ENCODE results near the gene CFAP92.
A peak's percentile ranks its signal among the peaks of the same experiment; 100 is the strongest.

CFAP92 gene

DNA sequence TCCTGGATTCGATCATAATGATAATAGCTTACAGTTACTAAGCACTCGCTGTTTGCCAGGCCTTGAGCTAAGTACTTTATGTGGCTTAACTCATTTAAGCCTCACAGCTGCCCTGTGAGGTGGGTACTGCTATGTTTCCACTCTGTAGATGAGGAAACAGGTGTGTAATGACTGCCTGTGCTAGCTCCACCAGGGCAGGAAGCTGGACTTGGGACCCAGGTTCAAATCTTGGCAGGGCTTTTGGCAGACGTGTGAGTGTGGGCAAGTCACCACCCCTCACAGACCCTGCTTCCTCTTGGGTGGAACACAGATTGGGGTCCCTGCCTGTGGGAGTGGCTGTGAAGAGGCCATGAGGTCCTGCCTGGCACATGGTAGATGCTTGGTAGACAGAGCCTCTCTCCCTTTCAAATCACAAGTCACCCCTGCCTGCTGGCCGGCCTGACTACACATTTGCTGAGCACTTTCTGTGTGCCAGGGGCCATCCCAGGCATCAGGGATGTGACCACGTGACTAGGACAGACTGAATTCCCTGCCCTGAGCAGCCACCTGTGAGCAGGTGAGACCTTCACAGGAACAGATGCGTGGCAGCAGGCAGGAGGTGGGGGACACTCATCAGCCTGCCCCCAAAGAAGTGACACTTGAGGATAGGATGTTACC is 10.9 kb upstream of the CFAP92 start:
- DNase-seq: no peak

DNA sequence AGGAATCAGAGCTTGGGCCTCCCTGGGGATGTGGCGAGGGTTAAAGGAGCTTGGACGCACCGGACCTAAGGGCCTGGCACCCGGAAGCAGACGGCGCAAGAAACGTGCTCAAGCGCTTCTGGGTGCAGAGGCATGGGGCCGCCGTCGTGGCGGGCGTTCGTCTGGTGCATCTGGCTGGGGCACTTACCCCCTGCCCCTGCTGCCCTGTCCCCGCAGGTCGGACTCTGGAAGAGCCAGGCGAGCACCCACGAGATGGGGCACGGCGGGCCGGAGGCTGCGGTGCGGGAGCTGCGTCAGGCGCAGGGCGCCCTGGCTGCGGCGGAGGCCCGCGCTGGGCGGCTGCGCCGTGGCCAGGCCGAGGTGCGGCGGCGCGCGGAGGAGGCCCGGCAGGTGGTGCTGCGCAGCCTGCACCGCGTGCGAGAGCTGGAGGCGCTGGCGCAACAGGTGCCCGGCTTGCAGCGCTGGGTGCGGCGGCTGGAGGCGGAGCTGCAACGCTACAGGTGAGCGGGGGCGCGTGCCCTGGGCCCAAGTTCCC is 9.8 kb upstream of the CFAP92 start:
- DNase-seq: peak; percentile 68

DNA sequence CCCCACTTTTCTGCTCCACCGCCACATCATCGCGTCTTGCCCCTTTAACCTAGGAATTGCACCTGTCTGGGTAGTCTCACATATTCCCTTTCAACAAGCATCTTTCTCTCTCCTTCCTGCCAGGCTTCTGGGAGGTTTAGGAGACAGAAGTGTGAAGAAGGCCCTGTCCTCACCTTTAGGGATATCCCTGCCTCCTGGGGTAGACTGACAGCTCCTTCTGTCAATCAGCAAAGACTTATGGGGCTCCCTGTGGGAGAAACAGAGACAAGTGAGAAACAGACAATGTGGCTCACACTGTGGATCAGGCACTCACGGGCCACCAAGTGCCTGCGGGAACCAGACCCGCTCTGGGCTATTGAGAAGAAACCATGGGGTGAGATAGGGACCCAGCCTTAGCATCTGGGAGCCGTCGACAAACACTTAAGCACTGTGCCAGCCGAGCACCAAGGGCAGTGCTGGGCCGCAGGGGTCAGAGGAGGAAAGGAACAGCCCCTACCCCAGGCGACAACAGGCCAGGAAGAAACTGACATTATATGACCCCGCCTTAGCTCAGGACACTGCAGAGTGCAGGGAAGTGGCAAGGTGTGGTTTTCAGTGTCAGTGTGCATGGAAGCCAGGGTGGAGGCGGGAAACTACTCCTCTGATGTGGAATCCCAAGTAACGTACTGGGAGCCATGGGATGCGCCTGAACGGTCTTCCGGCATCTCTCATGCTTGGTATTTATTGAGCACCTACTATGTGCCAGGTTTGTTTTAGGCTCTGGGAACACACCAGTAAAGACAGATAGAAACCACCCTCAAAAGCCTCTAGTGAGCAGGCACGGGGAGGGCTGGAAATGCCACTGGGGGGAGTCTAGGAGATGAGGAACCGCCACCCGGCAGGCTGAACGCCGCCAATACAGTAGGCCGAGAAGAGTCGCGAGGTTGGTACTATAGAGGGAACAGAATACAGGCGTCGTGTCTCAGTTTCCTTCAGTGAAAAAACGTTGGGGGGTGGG is 9.0 kb upstream of the CFAP92 start:
- DNase-seq: no peak

DNA sequence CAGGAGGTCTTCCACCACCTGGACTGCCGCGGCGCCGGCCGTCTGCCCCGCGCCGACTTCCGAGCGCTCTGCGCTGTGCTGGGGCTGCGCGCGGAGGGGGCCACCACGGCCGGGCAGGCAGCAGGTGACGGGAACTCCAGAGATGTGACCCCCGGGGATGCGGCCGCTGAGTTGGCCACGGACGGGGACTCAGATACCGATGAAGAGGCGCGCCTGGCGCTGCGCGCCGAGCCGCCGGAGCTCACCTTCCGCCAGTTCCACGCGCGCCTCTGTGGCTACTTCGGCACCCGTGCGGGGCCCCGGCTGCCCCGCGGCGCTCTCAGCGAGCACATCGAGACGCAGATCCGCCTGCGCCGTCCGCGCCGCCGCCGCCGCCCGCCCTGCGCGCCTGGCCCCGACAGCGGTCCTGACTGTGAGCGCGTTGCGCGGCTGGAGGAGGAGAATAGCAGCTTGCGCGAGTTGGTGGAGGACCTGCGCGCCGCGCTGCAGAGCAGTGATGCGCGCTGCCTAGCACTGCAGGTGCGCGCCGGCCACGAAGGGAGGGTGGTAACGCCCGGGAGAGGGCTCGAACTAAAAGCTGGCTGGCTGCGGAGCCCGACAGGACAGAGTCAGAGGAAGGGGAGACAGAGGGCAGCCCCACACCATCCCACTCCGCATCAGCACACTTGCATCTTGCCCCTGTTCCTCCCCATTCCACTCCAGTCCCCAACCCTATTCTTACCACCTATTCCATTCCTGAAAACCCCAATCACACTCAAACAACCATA is 8.1 kb upstream of the CFAP92 start:
- DNase-seq: no peak

DNA sequence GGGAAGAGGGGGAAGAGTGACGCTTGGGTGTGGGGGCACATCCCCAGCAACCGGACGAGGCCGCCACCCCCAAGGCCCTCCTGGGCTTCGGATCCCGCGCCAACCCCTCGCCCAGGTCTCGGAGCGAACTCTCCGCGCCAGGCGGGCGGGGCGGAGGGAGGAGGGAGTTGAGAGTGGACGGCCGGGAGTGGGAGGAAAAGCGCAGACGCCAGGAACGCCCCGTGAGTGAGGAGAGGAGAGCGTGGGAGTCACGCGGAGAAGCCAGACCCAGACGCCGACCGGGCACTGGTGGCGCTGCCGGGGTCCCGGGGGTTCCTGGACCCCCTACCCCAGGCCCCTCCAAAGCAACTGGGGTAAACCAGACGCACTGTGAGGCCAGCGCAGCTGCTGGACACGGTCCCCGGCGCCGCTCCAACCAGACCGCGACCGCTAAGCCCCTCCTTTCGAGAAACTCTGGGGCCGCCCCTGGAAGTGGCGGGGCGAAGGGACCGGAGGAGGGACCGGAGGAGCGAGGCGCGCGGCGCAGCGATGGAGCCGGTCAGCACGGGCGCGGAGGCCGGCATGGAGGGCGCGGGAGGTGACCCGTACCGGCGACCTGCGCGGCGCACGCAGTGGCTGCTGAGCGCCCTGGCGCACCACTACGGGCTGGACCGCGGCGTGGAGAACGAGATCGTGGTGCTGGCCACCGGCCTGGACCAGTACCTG is 7.4 kb upstream of the CFAP92 start, which contains the start of gene EFCC1:
TSS of gene EFCC1 (plus strand) at position 204 of the 705 bp plus-strand sequence. CDS start at position 529, 325 bp downstream.
- no peak for DNase-seq

DNA sequence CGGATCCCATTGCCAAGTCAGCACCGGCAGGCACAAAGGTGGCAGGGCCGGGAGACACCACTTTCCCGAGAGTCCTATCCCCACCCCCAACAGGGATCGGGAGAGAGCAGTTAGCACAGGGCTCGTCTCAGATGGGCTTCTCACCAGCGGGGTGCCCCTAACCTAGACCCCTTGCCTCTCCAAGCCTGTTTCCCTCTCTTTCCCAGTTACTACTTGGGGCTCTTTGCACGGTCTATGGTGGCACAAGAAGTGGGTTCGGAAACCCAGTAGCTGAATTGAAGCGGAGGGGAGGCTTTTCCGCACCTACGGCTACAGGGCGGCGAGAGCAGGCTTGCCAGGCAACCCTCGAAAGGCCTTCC is 6.8 kb upstream of the CFAP92 start:
- DNase-seq: no peak

DNA sequence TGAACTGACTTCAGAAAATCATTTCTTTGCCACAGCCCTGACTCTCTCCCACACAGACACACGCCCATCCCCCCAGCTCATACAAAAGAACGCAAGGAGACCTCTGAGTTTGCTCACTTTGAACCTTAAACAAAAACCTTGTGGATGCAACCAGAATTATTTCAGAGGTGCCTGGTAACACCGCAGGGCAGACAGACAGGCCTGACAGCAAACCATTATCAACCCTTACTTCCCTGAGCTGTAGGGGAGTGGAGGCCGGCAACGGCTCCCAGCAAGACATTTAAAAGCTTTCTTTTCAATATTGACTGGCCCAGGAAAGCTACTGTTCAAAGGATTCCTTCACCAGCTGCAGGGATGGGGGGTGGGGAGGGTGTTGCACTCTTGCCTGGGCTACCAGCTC is 5.2 kb upstream of the CFAP92 start:
- no peak for DNase-seq

DNA sequence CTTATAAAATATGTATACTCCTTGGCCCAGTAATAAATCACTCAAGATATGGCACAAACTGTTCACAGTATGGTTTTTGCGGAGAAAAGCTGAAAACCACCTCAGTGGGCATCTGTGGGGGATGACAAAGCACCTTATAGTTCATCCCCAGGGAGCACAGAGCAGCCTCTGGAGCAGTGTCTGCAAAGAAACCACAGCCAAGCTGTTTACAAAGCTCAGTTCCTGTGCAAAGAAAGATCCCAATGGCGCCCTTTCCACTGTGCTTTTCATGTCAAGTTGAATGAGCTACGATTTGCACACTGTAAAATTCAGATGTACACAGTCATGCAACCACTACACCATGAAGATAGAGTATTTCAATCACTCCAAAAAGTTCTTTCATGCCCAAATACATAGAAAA is 4.7 kb upstream of the CFAP92 start:
- DNase-seq: no peak

DNA sequence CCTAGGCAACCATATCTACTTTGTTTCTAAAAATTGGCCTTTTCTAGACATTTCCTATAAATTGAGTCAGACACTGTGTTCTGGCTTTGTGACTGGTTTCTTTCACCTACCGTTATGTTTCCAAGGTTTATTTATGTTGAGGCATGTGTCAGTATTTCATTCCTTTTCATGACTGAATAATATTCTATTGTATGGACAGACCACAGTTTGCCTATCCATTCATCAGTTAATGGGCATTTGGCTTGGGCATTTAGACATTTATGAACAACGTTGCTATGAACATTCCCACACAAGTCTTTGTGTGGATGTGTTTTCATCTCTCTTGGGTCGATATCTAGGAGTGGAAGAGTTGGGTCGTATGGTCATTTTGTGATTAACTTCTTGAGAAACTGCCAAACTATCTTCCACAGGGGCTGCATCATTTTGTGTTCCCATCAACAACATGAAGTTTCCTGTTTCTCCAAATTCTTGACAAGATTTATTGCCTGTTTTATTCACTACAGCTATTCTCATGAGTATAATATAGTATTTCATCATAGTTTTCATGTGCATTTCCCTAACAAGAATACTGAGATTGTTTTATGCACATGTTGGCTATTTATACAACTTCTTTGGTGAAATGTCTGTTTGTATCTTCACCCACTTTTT is 3.7 kb upstream of the CFAP92 start:
- no peak for DNase-seq

DNA sequence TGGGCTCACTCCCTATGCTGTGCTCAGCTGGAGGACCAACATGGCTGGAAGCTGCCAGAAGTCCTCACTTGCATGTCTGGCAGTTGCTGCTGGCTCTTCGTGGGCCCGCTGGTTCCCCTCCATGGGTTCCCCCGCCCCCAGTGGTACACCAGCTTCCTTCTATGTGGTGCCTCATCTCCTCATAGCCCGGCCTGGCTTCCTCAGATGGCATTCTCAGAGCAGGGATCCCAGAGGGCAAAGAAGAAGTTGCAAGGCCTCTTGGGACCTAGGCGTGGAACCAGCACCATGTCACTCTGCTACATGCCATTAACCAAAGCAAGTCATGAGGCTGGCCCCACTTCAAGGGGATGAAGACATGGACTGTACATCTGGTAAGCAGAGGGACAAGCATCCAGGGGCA is 2.9 kb upstream of the CFAP92 start:
- no peak for DNase-seq

DNA sequence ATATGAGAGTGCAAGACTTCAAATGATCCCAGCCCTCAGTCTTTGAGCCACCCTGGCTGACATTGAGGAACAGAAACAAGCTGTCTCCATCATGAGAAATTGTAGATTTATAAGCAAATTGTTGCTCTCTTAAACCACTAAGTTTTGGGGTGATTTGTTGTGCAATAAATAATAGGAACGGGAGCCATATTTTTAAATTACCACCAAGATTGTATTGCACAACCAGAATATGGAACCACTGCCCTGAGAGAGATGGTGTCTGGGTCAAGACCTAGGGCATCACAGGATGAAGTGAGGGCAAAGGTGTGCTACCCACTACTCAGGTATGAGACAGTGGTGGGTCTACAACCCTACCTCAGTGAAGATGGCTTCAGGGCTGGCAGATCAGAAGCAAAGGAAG is 2.3 kb upstream of the CFAP92 start:
- DNase-seq: no peak

DNA sequence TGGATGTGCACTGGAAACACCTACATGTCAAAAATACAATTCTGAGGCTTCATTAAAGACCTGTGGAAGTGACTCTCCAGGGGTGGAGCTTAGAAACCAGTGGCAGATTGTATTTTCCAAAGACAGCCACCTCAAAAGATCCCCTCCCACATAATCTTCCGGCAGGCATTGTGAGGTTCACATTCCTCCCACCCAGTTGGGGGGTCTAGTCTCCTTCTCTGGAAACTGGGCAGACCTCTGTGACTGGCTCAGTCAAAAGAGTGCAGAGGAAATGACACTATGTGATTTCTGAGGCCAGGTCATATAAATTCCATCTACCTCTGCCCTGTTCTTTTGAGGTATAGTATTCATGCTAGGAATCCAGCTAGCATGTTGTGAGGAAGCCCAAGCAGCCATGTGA is 1.9 kb upstream of the CFAP92 start:
- no peak for DNase-seq

DNA sequence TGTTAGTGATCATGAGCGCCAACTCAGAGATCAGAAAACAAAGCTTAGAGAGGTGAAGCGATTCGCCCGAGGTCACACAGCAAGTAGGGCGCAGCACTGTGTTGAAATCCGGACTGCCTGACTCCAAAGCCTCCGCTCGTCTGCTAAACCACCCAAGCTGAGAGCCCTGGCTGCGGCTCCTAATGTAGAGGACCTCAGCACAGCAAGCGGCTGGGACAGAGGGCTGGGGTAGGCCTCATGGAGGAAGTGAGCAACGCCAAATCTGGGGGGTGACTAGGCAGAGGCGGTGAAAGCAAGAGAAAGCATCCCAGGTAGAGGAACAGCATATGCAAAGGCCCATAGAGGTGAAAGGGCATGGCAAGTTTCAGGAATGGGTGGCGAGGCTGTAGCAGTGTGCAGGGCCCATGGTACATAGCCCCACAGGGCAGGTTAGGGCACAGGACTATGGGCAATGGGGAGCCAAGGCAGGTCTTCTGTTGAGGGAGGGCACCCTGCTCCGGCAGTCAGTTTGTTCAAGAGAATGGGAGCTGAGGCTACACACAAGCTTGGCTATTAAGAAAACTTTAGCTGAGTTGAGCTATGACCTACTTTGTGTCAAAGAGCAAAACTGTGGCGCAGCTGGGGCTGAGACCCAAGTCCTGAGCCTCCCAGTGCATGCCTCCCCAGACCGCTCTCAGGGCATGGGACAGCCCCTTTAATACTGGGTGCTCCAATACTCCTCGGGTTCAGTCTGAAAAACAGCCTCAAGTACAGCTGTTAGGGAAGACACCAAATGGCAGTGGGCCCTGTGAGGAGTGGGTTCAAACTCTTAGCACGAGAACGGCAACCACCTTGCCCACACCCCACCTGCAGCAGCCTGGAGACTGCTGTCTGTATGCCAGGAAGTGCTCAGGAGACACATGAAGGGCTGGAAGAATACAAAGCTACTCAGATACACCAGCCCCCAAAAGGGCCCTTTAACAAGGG is 988 bp upstream of the CFAP92 start:
- DNase-seq: no peak

DNA sequence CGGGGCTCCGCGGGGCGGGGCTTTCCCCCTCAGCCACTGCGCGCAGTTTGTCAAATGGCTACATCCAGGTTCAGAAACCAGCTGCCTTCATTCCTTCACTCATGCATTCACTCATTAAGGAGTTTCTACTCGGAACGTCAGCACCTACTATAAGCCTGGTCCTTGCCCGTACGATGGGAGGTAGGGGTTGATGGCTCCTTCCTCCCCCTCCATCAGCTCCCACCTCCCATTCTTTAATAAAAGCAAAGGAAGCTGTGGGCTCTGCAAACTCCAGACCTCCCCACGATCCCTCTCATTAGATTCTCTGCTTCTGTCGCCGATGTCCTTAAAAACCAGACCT is 267 bp upstream of the CFAP92 start:
- no peak for DNase-seq

DNA sequence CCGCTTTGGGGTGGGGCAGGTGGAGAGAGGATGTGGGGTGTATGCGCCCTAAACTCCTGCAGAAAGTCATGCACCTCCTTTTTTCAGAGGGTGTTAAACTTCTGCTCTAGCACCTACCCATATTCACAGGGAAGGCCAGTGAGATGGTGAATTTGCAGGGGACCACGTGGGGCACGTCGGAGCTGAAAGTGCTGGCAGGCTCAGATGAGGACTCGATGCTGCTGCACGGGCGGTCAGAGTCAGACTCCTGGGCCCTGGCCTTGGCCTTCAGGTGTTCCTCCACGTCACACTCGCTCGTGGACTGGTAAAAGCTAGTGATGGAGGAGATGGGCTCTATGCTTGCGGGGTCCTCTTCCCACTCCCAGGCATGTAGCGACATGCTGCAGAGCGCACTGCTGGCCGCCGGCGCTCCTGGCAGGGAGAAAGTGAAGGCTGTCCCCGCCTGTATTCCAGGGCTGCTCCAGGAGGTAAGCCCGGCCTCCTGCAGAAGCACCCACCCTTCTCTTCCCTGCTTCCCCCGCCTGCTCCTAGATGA is 883 bp downstream of the CFAP92 start:
- no peak for DNase-seq

DNA sequence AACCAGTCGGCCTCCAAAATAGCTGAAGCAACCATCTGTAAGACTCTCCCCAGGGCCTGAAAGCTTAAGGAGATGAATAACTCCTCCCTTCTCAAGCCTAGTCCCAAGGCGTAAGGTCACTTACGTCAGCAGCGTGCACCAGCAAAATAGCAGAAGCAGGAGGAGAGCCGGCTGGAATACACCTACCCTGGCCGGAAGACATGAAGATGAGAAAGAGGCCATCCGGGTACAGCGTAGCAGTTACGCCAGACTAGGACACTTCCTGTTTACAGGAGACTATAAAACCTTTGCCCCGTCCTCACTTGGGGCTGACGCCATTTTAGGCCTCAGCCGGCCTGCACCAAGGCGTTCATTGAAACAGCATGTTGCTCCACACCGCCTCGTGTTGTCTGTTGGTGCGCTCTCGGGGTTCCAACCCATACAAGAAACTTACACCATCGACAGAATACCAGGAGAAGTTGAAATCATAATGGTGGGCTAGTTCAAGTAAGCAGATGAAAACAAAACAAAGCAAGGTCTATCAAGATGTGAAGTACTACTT is 2.5 kb downstream of the CFAP92 start:
- no peak for DNase-seq

DNA sequence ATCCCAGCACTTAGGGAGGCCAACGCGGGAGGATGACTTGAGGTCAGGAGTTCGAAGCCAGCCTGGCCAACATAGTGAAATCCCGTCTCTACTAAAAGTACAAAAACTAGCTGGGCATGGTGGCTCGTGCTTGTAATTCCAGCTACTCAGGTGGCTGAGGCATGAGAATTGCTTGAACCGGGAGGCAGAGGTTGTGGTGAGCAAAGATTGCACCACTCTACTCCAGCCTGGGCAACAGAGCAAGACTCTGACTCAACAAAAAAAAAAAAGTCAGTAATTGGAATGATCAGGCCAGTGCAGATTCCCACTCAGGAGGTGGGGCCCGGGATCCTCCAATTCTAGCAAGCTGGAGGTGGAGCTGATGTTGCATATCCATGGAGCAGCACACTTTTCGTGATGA is 5.6 kb downstream of the CFAP92 start:
- no peak for DNase-seq

DNA sequence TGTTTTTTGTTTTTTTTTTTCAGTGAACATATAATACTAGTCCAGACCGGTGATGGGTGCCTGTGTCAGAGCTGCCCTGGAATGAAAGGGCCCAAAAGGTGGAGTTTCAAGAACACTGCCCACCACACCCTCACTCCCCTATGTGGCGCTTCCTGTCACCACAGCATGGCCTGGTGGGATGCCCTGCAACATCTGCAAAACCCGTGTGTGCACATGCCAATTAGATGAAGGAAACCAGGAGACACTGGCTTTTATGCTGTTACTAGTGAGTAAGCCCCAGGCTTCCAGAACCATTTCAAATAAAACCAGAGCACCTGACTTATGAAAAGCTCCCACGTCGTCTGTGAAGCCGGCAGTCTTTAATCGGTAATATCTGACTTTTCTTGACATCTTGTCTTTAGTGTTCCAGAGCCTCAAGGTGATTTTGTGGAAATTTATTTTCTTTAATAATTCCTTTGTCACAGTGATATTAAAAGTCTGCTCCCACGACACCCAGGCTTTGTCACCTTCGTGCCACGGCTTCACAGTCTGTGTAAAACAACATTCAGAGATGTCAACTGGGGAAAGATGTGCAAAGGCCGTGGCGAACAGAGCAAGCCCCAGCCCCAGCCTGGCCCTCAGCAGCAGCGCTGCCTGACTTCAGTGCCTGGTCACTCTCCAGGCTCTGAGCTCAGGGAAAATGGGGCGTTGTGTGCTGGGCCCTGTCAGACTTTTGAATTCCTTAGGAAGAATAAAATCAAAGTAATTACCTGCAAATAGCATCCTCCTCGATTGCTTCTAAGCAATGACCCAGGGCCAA is 6.4 kb downstream of the CFAP92 start:
- DNase-seq: no peak

DNA sequence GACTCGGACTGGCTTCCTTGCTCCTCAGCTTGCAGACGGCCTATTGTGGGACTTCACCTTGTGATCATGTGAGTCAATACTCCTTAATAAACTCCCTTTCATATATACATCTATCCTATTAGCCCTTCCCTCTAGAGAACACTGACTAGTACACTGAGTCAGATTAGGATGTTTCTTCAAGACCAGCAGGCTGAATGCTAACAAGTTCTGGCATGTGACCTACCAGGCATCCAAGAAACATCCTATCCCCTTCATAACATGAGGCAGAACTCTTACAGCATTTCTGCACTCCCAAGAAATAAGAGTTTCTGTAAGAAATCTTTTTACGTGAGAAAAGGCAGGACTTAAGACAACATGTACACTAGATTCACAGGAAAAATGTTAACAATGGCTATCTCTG is 9.3 kb downstream of the CFAP92 start:
- DNase-seq: no peak

All from NCI-H1417 treated with DMSO at 0.1 percent for 48 hours (cell line).